GM18520 (cell line): Measurements from ENCODE around the gene PROK2.

Experiments used
- ATAC-seq: cut with Tn5 transposase; IDR thresholded peaks from one replicate; pipeline ENCODE4 v1.9.1; 2021; ENCODE audit not compliant: unreplicated experiment

Gene PROK2

GRCh38 chr3:71751602-71752001 lies 33.3 kb downstream of the PROK2 start:
- ATAC-seq, result no peak

DNA sequence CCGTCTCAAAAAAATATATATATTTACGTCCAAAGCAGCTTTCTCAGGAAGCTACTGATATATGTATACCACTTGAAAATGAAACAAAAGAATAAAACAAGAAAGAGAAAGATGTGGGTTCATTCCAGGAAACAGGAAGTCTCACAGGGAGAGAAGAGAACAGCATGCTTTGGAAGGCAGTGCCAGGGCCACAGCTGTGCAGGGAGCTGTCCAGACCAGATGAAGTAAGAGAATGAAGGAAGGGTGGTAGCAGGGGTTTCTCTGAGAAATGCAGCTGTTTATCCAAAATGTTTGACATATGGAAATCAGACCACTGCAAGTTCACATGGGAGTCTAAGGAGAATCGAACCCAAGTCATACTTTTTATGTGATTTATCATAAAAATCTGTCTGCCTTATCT lies 40.2 kb downstream of the PROK2 start:
- ATAC-seq, result no peak

DNA sequence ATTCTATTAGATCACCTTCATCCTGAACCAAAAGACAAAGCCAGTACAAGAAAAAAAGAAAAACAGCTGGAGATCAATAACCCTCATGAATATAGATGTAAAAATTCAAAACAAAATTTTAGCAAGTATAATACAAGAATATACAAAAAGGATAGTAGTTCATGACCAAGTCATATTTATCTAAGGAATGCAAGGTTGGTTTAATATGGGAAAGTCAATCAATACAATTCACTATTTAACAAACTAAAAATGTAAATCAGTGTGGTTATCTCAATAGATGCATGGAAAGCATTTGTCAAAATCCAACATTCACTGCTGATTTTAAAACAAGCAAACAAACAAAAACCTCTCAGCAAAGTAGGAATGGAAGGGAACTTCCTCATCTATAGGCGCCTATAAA lies 42.3 kb downstream of the PROK2 start:
- no peak for ATAC-seq

DNA sequence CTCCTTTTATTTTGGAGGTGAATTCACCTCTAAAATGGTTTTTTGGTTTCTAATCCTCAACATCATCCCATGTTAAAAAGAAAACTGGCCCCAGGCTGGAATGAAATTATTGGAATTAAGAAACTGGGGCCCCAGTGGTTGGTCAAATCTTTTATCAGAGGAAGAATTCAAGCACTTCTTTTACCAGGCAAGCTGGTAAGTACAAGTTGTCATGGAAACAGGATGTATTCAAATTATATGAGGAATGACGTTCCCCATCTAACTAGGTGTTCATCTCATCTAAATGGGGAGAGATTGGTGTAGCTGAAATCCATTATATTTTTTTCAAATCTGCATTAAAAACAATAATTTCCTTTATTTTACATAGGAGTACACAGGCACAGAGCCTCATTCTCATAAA lies 50.1 kb downstream of the PROK2 start:
- ATAC-seq, result no peak

DNA sequence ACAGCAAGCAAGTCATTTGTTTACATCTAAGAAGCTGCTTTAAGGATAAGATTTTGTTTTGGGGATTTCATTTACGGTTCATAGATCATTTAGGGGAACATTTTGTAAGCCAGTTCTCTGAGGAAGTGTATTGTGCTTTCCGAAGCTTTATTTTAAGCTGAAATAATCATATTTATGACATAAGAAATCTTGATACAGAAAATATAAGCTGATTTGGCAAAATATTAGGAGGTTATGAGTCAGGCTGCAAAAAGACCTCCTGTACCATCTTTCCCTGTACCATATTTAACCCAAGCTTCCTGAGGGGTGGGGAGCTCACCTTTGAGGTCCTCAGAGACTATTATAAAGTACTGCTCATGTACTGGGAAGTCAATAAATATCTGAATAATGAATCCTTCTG lies 51.6 kb downstream of the PROK2 start:
- no peak for ATAC-seq

GRCh38 chr3:71732637-71733036 lies 52.3 kb downstream of the PROK2 start:
- no peak for ATAC-seq

GRCh38 chr3:71728632-71729342 lies 56.2 kb downstream of the PROK2 start:
- ATAC-seq, result no peak

GRCh38 chr3:71726146-71726545 lies 58.8 kb downstream of the PROK2 start:
- no peak for ATAC-seq

- peak; percentile 26 for ATAC-seq
These were observed 59.5 kb downstream of the PROK2 start, which contains the start of gene EIF4E3 for GRCh38 chr3:71725271-71725991. Gene EIF4E3 (minus strand): TSS chr3:71725402. CDS start chr3:71725367, 35 bp downstream.

DNA sequence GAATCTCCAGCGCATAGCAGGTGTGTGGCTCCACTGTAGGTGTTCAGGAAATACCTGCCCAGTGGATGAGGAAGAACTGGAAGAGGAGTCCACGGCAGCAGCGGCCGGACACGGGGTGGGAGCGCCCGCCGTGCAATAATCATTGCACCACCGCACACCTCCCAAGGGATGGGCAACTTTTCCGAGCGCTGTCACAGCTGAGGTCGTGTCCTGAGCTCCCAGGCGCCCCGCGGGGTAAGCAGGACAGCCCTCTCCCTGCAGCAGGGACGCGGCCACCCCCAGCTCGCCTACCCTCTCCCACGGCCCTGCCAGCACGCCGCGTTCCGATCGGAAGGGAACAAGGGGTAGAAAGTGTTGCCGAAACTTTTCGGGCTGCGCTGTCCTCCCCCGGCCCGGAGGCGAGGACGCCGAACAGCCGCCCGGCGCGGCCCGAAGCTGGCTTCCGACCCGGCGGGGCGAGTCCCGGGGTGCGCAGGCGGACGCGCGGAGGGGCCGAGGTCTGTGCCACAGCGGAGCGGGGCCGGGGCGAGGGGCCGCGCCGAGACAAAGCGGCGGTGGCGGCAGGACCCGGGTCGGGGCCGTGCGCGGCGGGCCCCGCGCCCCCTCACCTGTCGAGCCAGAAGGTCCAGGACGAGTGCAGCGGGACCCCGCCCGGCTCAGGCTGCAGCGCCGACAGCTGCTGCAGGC lies 60.2 kb downstream of the PROK2 start:
- peak; percentile 32 for ATAC-seq

- ATAC-seq, result no peak
These were observed 60.8 kb downstream of the PROK2 start for GRCh38 chr3:71724171-71724453.

- peak; percentile 34 for ATAC-seq
These were observed 61.3 kb downstream of the PROK2 start for GRCh38 chr3:71723452-71724170.

- no peak for ATAC-seq
These were observed 62.3 kb downstream of the PROK2 start for GRCh38 chr3:71722693-71723092.
